Right atrium auricular region (tissue), 2 donors: ENCODE results near the gene POU6F2. TPM values are rescaled to one million over a fixed set of nuclear protein-coding genes. Genes with fewer than 3 reads are reported as not detected.

Experiments
- DNase-seq: peaks from one replicate; pipeline ENCODE4 v3.0.0-alpha.2; 2019; ENCODE audit warnings: low spot score
- H3K27ac ChIP-seq, 2 donors: fragments of 200-600 bp; sonication (generic); 1 replicate in 1 of 2; 2 replicates in 1 of 2; pipeline ENCODE4 v1.5.1; 2016 to 2019
- H3K27me3 ChIP-seq, 2 donors: fragments of 200-600 bp; sonication (generic); one replicate each; pipeline versions ENCODE4 v1.5.1 to v1.6.0; 2017 to 2019
- H3K36me3 ChIP-seq: fragments of 200-600 bp; sonication (generic); one replicate; pipeline ENCODE4 v1.5.1; 2016
- H3K4me1 ChIP-seq, 2 donors: fragments of 200-600 bp; sonication (generic); one replicate each; pipeline versions ENCODE4 v1.5.1 to v1.6.0; 2017 to 2019
- H3K4me3 ChIP-seq, 2 donors: fragments of 200-600 bp; sonication (generic); 1 replicate in 1 of 2; 2 replicates in 1 of 2; pipeline ENCODE4 v1.5.1; 2017 to 2019; ENCODE audit warnings: mild to moderate bottlenecking in 1 of 2, moderate library complexity in 1 of 2
- H3K9me3 ChIP-seq, 2 donors: fragments of 200-600 bp; sonication (generic); one replicate each; pipeline ENCODE4 v1.5.1; 2019
- CTCF ChIP-seq, 2 donors: fragments of 200-600 bp; sonication (generic); IDR thresholded peaks; one replicate each; pipeline ENCODE4 v1.5.1; 2019; ENCODE audit warnings: antibody characterized with exemption in 2 of 2
- total RNA-seq, 2 donors: library from RNA; depleted of rRNA; stranded (reverse); fragments of >200 nt; gene quantifications; one replicate each; pipeline ENCODE4 v1.1.0, GENCODE V29; 2016

The POU6F2 gene
- total RNA-seq, 2 donors from 2014 or later, result 0.85 to 1.5 TPM

- TF ChIP-seq CTCF (IDR thresholded peaks at IDR 0.05), result no peak
- no peaks in the 10 kb centered on the region for H3K27me3 ChIP-seq
- H3K4me3 ChIP-seq, result no peak overlapping the region
- DNase-seq, result no peak
- H3K36me3 ChIP-seq, result no peaks in the 10 kb centered on the region
- H3K27ac ChIP-seq, result no peak overlapping the region
- no peaks in the 10 kb centered on the region for H3K4me1 ChIP-seq
- H3K9me3 ChIP-seq, result no peaks in the 10 kb centered on the region
These were observed 117.0 kb downstream of the POU6F2 start for GRCh38 chr7:39094731-39095130.

DNA sequence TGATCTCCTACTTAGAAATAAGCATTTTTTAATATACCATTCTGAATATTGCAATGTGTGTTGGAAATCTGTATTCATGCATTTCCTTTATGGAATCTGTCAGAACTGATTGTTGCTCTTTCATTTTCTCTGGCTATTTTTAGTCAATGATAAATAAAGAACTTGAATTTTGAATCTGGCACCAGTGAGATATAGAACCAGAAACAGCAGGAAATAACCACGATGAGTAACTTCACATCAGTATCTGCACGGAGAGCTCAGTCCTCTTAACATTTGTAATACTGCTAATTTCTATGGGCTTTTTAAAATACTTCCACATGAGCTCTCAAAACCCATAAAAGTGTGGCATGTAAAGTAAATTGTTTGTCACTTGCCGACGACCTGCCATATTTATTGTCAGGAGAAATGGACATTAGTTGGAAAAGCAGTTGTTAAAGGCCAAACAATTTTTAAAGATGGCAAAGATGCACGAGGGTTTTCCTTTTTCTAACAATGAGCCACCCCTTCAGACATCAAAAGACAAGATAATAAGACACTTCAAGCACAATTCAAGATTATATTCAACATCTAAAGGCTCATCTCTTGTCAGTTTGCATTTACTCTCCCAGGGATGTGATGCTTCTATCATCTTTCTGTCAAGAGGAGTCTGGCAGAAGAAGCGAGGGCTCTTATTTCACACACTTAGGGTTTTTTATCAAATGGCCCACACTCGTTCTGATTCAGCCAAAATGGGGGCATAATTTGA, 118.3 kb downstream of the POU6F2 start:
- H3K36me3 ChIP-seq, result no peaks in the 10 kb centered on the region
- no peak for DNase-seq
- H3K4me3 ChIP-seq, result no peak overlapping the region
- no peak overlapping the region for H3K27ac ChIP-seq
- no peak for TF ChIP-seq CTCF (IDR thresholded peaks at IDR 0.05)
- no peaks in the 10 kb centered on the region for H3K4me1 ChIP-seq
- no peaks in the 10 kb centered on the region for H3K27me3 ChIP-seq
- H3K9me3 ChIP-seq, result no peaks in the 10 kb centered on the region

GRCh38 chr7:39098506-39098905, 120.8 kb downstream of the POU6F2 start:
- Histone ChIP-seq H3K27ac (no peak overlapping the region), H3K4me1 (no peaks in the 10 kb centered on the region), H3K36me3 (no peaks in the 10 kb centered on the region), H3K27me3 (no peaks in the 10 kb centered on the region), H3K4me3 (no peak overlapping the region), H3K9me3 (no peaks in the 10 kb centered on the region)
- DNase-seq, result no peak
- no peak for TF ChIP-seq CTCF (IDR thresholded peaks at IDR 0.05)

DNA sequence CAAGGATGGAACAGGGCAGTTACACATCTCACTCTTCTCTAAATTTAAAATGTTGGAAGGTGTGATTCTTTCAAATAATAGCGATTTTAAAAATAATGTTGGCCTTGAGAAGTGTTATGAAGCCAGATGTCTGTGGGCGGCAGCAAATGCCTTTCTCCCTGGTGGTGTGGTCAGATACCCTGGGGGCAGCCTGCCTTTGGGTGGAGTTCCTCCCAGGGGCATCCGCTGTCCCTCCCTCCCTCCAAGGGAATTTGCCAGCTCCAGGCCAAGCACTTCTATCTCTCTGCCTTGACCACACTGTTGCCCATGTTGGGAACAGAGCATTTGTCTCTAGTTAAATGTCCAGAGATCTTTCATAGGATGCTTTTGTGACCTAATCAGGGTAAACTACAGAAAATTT, 121.4 kb downstream of the POU6F2 start:
- no peaks in the 10 kb centered on the region for H3K4me1 ChIP-seq
- no peak overlapping the region for H3K27ac ChIP-seq
- TF ChIP-seq CTCF (IDR thresholded peaks at IDR 0.05), result no peak
- no peaks in the 10 kb centered on the region for H3K36me3 ChIP-seq
- DNase-seq, result no peak
- no peaks in the 10 kb centered on the region for H3K9me3 ChIP-seq
- no peaks in the 10 kb centered on the region for H3K27me3 ChIP-seq
- H3K4me3 ChIP-seq, result no peak overlapping the region

- no peak overlapping the region for H3K27ac ChIP-seq
- H3K9me3 ChIP-seq, result no peaks in the 10 kb centered on the region
- H3K36me3 ChIP-seq, result no peaks in the 10 kb centered on the region
- no peaks in the 10 kb centered on the region for H3K27me3 ChIP-seq
- no peak for TF ChIP-seq CTCF (IDR thresholded peaks at IDR 0.05)
- H3K4me3 ChIP-seq, result no peak overlapping the region
- no peaks in the 10 kb centered on the region for H3K4me1 ChIP-seq
- DNase-seq, result no peak
These were observed 122.6 kb downstream of the POU6F2 start for GRCh38 chr7:39100270-39100669.

- no peak overlapping the region for H3K4me3 ChIP-seq
- no peaks in the 10 kb centered on the region for H3K4me1 ChIP-seq
- no peak for DNase-seq
- H3K9me3 ChIP-seq, result no peaks in the 10 kb centered on the region
- no peaks in the 10 kb centered on the region for H3K36me3 ChIP-seq
- TF ChIP-seq CTCF (IDR thresholded peaks at IDR 0.05), result no peak
- no peaks in the 10 kb centered on the region for H3K27me3 ChIP-seq
- H3K27ac ChIP-seq, result no peak overlapping the region
These were observed 124.5 kb downstream of the POU6F2 start for GRCh38 chr7:39102234-39102633.
